ENCODE results near the gene SLC38A8.

GRCh38 chr16:84022644-84023043 is 20.0 kb downstream of the SLC38A8 start:
- TF ChIP-seq CTCF (IDR thresholded peaks at IDR 0.05; ENCODE audit: poor library complexity, severe bottlenecking), result no peak
- TF ChIP-seq EP300 (conservative IDR thresholded peaks at IDR 0.05; ENCODE audit: poor library complexity, severe bottlenecking), result no peak
- no peak for TF ChIP-seq EZH2 (IDR thresholded peaks at IDR 0.05; ENCODE audit: borderline replicate concordance, insufficient read depth, low read length, poor library complexity, severe bottlenecking)
- no peak for TF ChIP-seq RAD21 (conservative IDR thresholded peaks at IDR 0.05)
